ENCODE results near the gene DYSF.

DYSF gene

DNA sequence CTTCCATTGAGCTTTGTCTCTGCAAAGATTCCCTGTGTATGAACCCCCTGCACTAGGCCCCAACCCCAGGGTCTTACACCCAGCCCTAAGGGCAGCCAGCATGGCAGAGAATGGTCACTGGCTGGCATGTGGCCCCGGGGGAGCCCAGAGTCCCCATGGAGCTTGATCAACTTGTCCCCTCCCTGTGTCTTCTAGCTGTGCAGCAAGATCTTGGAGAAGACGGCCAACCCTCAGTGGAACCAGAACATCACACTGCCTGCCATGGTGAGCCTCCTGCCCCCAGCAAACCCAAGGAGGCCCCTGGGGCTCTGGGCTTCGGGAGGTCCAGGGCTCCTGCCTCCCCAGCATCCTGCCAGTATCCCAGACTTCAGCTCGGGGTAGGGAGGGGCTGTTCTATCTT lies 81.5 kb downstream of the DYSF start:
- in situ Hi-C loops (cut with HindIII; ENCODE audit: low pct_unique_long_range_greater_than_20kb, low sequenced_read_pairs): no loop called here
- TF ChIP-seq JUND (IDR thresholded peaks at IDR 0.05; ENCODE audit: low read depth): no peak
- no peak for DNase-seq (ENCODE audit: low read depth in 1 of 2, low spot score in 1 of 2)

DNA sequence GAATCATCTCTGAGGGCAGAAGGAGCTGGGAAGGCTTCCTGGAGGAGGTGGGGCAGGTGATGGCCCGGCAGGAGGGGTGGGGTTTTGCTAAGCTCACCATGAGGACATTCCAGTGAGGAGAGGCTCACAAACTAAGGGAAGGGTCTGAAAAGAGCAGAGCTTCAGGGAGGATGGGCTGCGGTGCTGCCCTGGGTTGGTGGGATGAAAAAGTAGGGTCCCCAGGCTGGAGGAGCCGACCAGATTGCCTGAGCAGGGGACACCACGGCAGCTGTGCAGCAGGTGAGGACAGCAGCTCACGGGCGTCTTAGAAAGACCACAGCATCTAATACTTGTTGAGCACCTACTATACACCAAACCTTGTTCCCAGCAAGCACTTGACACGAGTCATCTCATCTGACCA lies 82.2 kb downstream of the DYSF start:
- TF ChIP-seq JUND (IDR thresholded peaks at IDR 0.05; ENCODE audit: low read depth): no peak
- in situ Hi-C loops (cut with HindIII; ENCODE audit: low pct_unique_long_range_greater_than_20kb, low sequenced_read_pairs): no loop called here
- DNase-seq (ENCODE audit: low read depth in 1 of 2, low spot score in 1 of 2): no peak

DNA sequence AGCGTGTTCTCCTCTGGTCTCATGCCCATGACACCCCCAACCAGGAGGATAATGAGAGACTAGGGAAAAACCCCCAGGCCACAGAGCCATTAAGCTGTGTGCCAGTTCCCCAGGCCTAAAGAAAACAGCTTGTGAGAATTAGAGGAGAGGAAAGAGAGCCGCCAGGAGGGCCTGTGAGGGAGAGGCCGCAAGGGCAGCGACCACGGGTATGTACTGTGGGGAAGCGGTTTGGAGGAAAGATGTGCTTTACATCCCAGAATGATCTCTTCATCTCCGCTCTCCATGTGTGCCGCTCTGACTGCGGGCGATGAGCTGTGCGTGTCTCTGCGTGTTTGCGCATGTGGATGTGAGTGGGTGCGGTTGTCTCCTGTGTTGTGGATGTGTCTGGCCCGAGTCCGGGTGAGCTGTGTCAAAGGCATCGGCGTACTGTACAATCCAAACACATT lies 82.9 kb downstream of the DYSF start:
- no peak for TF ChIP-seq JUND (IDR thresholded peaks at IDR 0.05; ENCODE audit: low read depth)
- in situ Hi-C loops (cut with HindIII; ENCODE audit: low pct_unique_long_range_greater_than_20kb, low sequenced_read_pairs): no loop called here
- DNase-seq (ENCODE audit: low read depth in 1 of 2, low spot score in 1 of 2): no peak

GRCh38 chr2:71538241-71538640 lies 84.9 kb downstream of the DYSF start:
- TF ChIP-seq JUND (IDR thresholded peaks at IDR 0.05; ENCODE audit: low read depth): no peak
- in situ Hi-C loops (cut with HindIII; ENCODE audit: low pct_unique_long_range_greater_than_20kb, low sequenced_read_pairs): no loop called here
- no peak for DNase-seq (ENCODE audit: low read depth in 1 of 2, low spot score in 1 of 2)

- no peak for DNase-seq (ENCODE audit: low read depth in 1 of 2, low spot score in 1 of 2)
- in situ Hi-C loops (cut with HindIII; ENCODE audit: low pct_unique_long_range_greater_than_20kb, low sequenced_read_pairs): no loop called here
- TF ChIP-seq JUND (IDR thresholded peaks at IDR 0.05; ENCODE audit: low read depth): no peak
These were observed 85.4 kb downstream of the DYSF start for GRCh38 chr2:71538656-71539265.

GRCh38 chr2:71540818-71541217 lies 87.5 kb downstream of the DYSF start:
- in situ Hi-C loops (cut with HindIII; ENCODE audit: low pct_unique_long_range_greater_than_20kb, low sequenced_read_pairs): no loop called here
- TF ChIP-seq JUND (IDR thresholded peaks at IDR 0.05; ENCODE audit: low read depth): no peak
- DNase-seq (ENCODE audit: low read depth in 1 of 2, low spot score in 1 of 2): no peak

DNA sequence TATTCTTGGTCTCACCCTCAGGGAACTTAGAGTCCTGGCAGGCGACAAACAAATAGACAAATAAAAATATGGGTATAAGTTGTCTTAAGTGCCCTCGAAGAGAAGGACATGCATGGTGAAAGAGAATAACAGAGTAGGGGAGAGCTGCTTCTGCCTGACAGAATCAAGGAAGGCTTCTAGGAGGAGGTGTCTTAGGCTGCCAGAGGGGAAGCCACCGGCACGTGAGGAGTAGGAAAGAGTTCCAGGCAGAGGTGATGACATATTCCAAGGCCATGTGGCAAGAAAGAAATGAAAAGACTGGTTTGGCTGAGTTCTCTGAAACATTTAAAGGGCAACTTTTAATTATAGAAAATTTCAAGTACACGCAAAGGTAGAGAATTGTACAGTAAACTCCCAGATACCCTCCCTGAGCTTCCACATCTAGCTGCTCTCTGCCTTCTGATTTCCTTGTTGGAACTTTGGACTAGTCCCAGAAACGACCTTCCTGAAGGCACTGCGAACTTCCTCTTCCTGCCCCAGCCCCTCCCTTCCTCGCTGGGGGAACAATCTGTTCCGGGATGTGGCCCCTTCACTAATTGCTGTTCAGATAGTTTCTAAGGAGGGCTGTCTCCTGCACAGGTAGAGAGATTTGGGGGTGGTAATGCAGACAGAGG lies 91.7 kb downstream of the DYSF start:
- TF ChIP-seq JUND (IDR thresholded peaks at IDR 0.05; ENCODE audit: low read depth): no peak
- in situ Hi-C loops (cut with HindIII; ENCODE audit: low pct_unique_long_range_greater_than_20kb, low sequenced_read_pairs): no loop called here
- DNase-seq (ENCODE audit: low read depth in 1 of 2, low spot score in 1 of 2): peak in 1 of 2 experiments; percentile 7

GRCh38 chr2:71545572-71546274 lies 92.4 kb downstream of the DYSF start:
- in situ Hi-C loops (cut with HindIII; ENCODE audit: low pct_unique_long_range_greater_than_20kb, low sequenced_read_pairs): no loop called here

DNA sequence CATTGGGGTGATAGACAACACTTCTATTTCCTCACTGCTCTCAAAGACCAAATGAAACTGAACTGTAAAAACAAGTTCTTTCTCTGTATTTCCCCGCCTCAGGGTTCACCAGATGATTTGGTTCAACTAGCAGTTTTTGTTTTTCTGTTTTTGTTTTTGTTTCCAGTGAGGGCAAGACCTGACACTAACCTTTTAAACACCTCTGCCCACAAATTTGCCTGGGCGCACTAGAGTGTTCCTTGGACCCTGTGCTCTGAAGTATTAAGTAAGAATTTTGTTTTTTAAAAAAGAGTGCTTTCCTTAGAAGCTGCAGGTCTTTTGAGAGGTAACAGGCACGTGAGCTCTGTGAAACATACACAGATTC lies 92.9 kb downstream of the DYSF start:
- TF ChIP-seq JUND (IDR thresholded peaks at IDR 0.05; ENCODE audit: low read depth): no peak
- no peak for DNase-seq (ENCODE audit: low read depth in 1 of 2, low spot score in 1 of 2)
- in situ Hi-C loops (cut with HindIII; ENCODE audit: low pct_unique_long_range_greater_than_20kb, low sequenced_read_pairs): no loop called here

More at GRCh38 chr2:71545572-71546274, 92.4 kb downstream of the DYSF start:
- TF ChIP-seq JUND (IDR thresholded peaks at IDR 0.05; ENCODE audit: low read depth): no peak
- DNase-seq (ENCODE audit: low read depth in 1 of 2, low spot score in 1 of 2): peak; percentile 63 to 71

DNA sequence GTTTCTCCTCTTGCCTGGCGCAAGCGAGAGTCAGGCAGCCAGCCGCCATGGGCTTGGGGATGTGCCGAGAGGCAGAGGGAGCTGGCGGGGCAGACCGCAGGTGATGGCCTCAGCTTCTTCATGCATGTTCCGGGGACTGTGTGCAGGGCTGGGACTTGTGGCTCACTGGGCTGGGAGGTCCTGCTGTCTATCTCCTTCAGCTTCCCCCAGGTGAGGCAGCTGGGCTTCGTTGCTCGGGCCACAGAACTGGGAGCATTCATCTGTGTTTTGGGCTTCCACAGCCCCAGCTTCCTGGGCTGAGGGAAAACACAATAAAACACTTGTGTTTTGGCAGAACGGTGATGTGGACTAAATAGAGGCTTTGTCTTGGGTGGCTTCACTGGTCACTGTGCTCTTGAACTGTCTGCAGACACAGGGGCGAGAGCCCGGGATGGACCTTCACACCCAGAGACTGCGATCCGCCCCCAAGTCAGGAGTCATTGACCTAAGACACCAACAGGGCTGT lies 93.5 kb downstream of the DYSF start:
- DNase-seq (ENCODE audit: low read depth in 1 of 2, low spot score in 1 of 2): no peak
- TF ChIP-seq JUND (IDR thresholded peaks at IDR 0.05; ENCODE audit: low read depth): no peak
- in situ Hi-C loops (cut with HindIII; ENCODE audit: low pct_unique_long_range_greater_than_20kb, low sequenced_read_pairs): no loop called here

- no peak for TF ChIP-seq JUND (IDR thresholded peaks at IDR 0.05; ENCODE audit: low read depth)
- no peak for DNase-seq (ENCODE audit: low read depth in 1 of 2, low spot score in 1 of 2)
- in situ Hi-C loops (cut with HindIII; ENCODE audit: low pct_unique_long_range_greater_than_20kb, low sequenced_read_pairs): no loop called here
These were observed 94.4 kb downstream of the DYSF start for GRCh38 chr2:71547616-71548285.

GRCh38 chr2:71548646-71549425 lies 95.5 kb downstream of the DYSF start:
- TF ChIP-seq JUND (IDR thresholded peaks at IDR 0.05; ENCODE audit: low read depth): no peak
- in situ Hi-C loops (cut with HindIII; ENCODE audit: low pct_unique_long_range_greater_than_20kb, low sequenced_read_pairs): no loop called here
- peak; percentile 67 to 75 for DNase-seq (ENCODE audit: low read depth in 1 of 2, low spot score in 1 of 2)

Data from T47D (cell line).